Thyroid gland (tissue), 4 donors: ENCODE data around the gene COMP. TPM values are rescaled to one million over a fixed set of nuclear protein-coding genes. Genes with fewer than 3 reads are reported as not detected.

Experiments
- DNase-seq, 2 donors: peaks; one replicate each; pipeline ENCODE4 v3.0.0-alpha.2; 2019
- H3K27ac ChIP-seq, 3 donors: fragments of 200-600 bp; sonication (generic); 1 replicate in 2 of 3; 2 replicates in 1 of 3; pipeline ENCODE4 v1.5.1; 2016 to 2019; ENCODE audit warnings: mild to moderate bottlenecking in 1 of 3, moderate library complexity in 1 of 3
- H3K27me3 ChIP-seq: fragments of 200-600 bp; sonication (generic); one replicate; pipeline ENCODE4 v1.5.1; 2019
- H3K36me3 ChIP-seq, 2 donors: fragments of 200-600 bp; sonication (generic); one replicate each; pipeline ENCODE4 v1.5.1; 2016 to 2019
- H3K4me1 ChIP-seq, 2 donors: fragments of 200-600 bp; sonication (generic); one replicate each; pipeline ENCODE4 v1.5.1; 2017 to 2019
- H3K4me3 ChIP-seq, 3 donors: fragments of 200-600 bp; sonication (generic); replicated peaks in 1 of 3; 1 replicate in 2 of 3; 2 replicates in 1 of 3; pipeline ENCODE4 v1.5.1; 2016; ENCODE audit warnings: mild to moderate bottlenecking in 1 of 3
- H3K9me3 ChIP-seq: fragments of 200-600 bp; sonication (generic); one replicate; pipeline ENCODE4 v1.5.1; 2017
- CTCF ChIP-seq, 6 experiments: fragments of 200-600 bp in 3 of 6; fragments of 450-650 bp in 3 of 6; sonication (generic) in 3 of 6; IDR thresholded peaks; one replicate each; pipeline ENCODE4 v1.5.1; 2016 to 2019; ENCODE audit warnings: antibody characterized with exemption in 6 of 6, mild to moderate bottlenecking in 2 of 6, inconsistent platforms in 1 of 6, moderate library complexity in 1 of 6
- POLR2A ChIP-seq, 2 donors: fragments of 450-650 bp; IDR thresholded peaks; one replicate each; pipeline ENCODE4 v1.6.1; 2017; ENCODE audit warnings: antibody characterized with exemption in 2 of 2, mild to moderate bottlenecking in 2 of 2, moderate library complexity in 1 of 2
- WGBS, 2 donors: methylation state at CpG; one replicate each; pipeline ENCODE4 v1.1.5; 2017; 5-methylcytosine and 5-hydroxymethylcytosine counted together
- intact Hi-C: fragments of 100-400 bp; cut with DNase I; formaldehyde crosslinking; loops from one replicate; pipeline ENCODE4 v1.15.1; 2023
- total RNA-seq, 4 donors: library from RNA; depleted of rRNA; stranded (reverse); fragments of >200 nt; gene quantifications; one replicate each; pipeline ENCODE4 v1.2.3, GENCODE V29; 2016

Gene COMP
- total RNA-seq = 10 to 100 TPM in 1 of 4 donors, 1 to 10 TPM in 1, under 1 TPM in 2; 0.33 to 33.3 (median 1.9) TPM

GRCh38 chr19:18790566-18791314 is at the start of gene COMP:
COMP (minus strand) TSS chr19:18791305; CDS start chr19:18791269, 36 bp downstream.
- no peak for DNase-seq
- intact Hi-C loops = no loop called here
- Histone ChIP-seq H3K4me3 (peak within 1 kb of the TSS in 1 of 3 donors; percentile 5), H3K36me3 (no peaks in the 10 kb centered on the region), H3K4me1 (peaks cover 14 to 36% of the 10 kb centered on the region in 2 donors), H3K27me3 (peaks cover 38% of the 10 kb centered on the region), H3K27ac (no peak within 1 kb of the TSS), H3K9me3 (no peaks in the 10 kb centered on the region)
- no peak for TF ChIP-seq POLR2A (IDR thresholded peaks at IDR 0.05)
- no peak for TF ChIP-seq CTCF (IDR thresholded peaks at IDR 0.05)
- WGBS, 2 donors = 3 to 4% methylated on average over 34 to 40 of the region's 61 CpGs

GRCh38 chr19:18840288-18841267 is 49.5 kb upstream of the COMP start:
- intact Hi-C loops = no loop called here
- 39 to 61% methylated on average over 14 to 15 of the region's 26 CpGs for WGBS, 2 donors
- H3K4me3 ChIP-seq = no peak overlapping the region

GRCh38 chr19:18839465-18840287 is 48.6 kb upstream of the COMP start:
- intact Hi-C loops = no loop called here
- peak in 1 of 2 donors; percentile 56 for DNase-seq
- H3K27me3 ChIP-seq = no peaks in the 10 kb centered on the region
- no peak overlapping the region for H3K4me3 ChIP-seq
- H3K9me3 ChIP-seq = no peaks in the 10 kb centered on the region
- TF ChIP-seq CTCF (IDR thresholded peaks at IDR 0.05) (no peak), POLR2A (IDR thresholded peaks at IDR 0.05) (no peak)
- H3K4me1 ChIP-seq = peaks cover 43 to 75% of the 10 kb centered on the region in 2 donors
- WGBS, 2 donors = 46 to 61% methylated on average over 14 to 15 of the region's 15 CpGs
- H3K36me3 ChIP-seq = no peaks in the 10 kb centered on the region
- no peak overlapping the region for H3K27ac ChIP-seq

More at GRCh38 chr19:18840288-18841267, 49.5 kb upstream of the COMP start:
- Histone ChIP-seq H3K27ac (no peak overlapping the region), H3K9me3 (no peaks in the 10 kb centered on the region), H3K36me3 (no peaks in the 10 kb centered on the region), H3K4me1 (peaks cover 38 to 68% of the 10 kb centered on the region in 2 donors), H3K27me3 (no peaks in the 10 kb centered on the region)
- DNase-seq = peak; percentile 77 to 79
- no peak for TF ChIP-seq CTCF (IDR thresholded peaks at IDR 0.05)
- no peak for TF ChIP-seq POLR2A (IDR thresholded peaks at IDR 0.05)

GRCh38 chr19:18834644-18834984 is 43.5 kb upstream of the COMP start:
- peak overlapping the region in 1 of 3 donors; percentile 79 for H3K27ac ChIP-seq
- 81 to 85% methylated on average over 4 of the region's 4 CpGs for WGBS, 2 donors
- peaks cover 36 to 49% of the 10 kb centered on the region in 2 donors for H3K4me1 ChIP-seq
- H3K27me3 ChIP-seq = no peaks in the 10 kb centered on the region
- TF ChIP-seq CTCF (IDR thresholded peaks at IDR 0.05) = no peak
- no peak for DNase-seq
- no peaks in the 10 kb centered on the region for H3K9me3 ChIP-seq
- intact Hi-C loops = loop anchor here (5.0 kb wide), 1 partner anchor 152 kb away; the partner anchor contains the start of gene CRTC1
- no peaks in the 10 kb centered on the region for H3K36me3 ChIP-seq
- H3K4me3 ChIP-seq = no peak overlapping the region
